ENCODE measurements around the gene MYH15.

Gene MYH15

GRCh38 chr3:108509263-108509662, 1.1 kb downstream of the MYH15 start:
- DNase-seq = no peak

GRCh38 chr3:108507902-108508301, 2.5 kb downstream of the MYH15 start:
- DNase-seq = no peak

GRCh38 chr3:108505811-108506210, 4.6 kb downstream of the MYH15 start:
- no peak for DNase-seq

GRCh38 chr3:108503722-108504121, 6.7 kb downstream of the MYH15 start:
- DNase-seq = no peak

GRCh38 chr3:108501535-108501934, 8.9 kb downstream of the MYH15 start:
- DNase-seq = no peak

- DNase-seq = no peak
Measured at GRCh38 chr3:108500728-108501127, 9.7 kb downstream of the MYH15 start.

GRCh38 chr3:108497271-108497670, 13.1 kb downstream of the MYH15 start:
- no peak for DNase-seq

GRCh38 chr3:108495717-108496116, 14.7 kb downstream of the MYH15 start:
- DNase-seq = no peak

- no peak for DNase-seq
Measured at GRCh38 chr3:108494906-108495531, 15.4 kb downstream of the MYH15 start.

- no peak for DNase-seq
Measured at GRCh38 chr3:108493862-108494261, 16.5 kb downstream of the MYH15 start.

- no peak for DNase-seq
Measured at GRCh38 chr3:108491456-108491855, 18.9 kb downstream of the MYH15 start.

GRCh38 chr3:108489776-108490175, 20.6 kb downstream of the MYH15 start:
- no peak for DNase-seq

- no peak for DNase-seq
Measured at GRCh38 chr3:108488631-108489030, 21.8 kb downstream of the MYH15 start.

GRCh38 chr3:108487439-108487838, 23.0 kb downstream of the MYH15 start:
- no peak for DNase-seq

GRCh38 chr3:108486941-108487340, 23.5 kb downstream of the MYH15 start:
- no peak for DNase-seq

GRCh38 chr3:108486338-108486737, 24.1 kb downstream of the MYH15 start:
- DNase-seq = no peak

GRCh38 chr3:108485146-108485545, 25.2 kb downstream of the MYH15 start:
- DNase-seq = no peak

GRCh38 chr3:108479224-108479623, 31.2 kb downstream of the MYH15 start:
- DNase-seq = no peak

GRCh38 chr3:108477511-108478147, 32.8 kb downstream of the MYH15 start:
- peak; percentile 73 for DNase-seq

- DNase-seq = no peak
Measured at GRCh38 chr3:108475220-108475782, 35.1 kb downstream of the MYH15 start.

- no peak for DNase-seq
Measured at GRCh38 chr3:108474581-108474980, 35.8 kb downstream of the MYH15 start.

- no peak for DNase-seq
Measured at GRCh38 chr3:108473711-108474110, 36.7 kb downstream of the MYH15 start.

- DNase-seq = no peak
Measured at GRCh38 chr3:108472001-108472591, 38.3 kb downstream of the MYH15 start.

GRCh38 chr3:108471426-108471825, 39.0 kb downstream of the MYH15 start:
- no peak for DNase-seq

Data from activated CD8-positive, alpha-beta memory T cell treated with anti-CD3 and anti-CD28 coated beads, Interleukin-2, amount 50 U/mL, for 48 hours (primary cell).